SK-N-SH (cell line): ENCODE results near the gene PPP1R12A. TPM values are rescaled to one million over a fixed set of nuclear protein-coding genes. Genes with fewer than 3 reads are reported as not detected.
A peak's percentile ranks its signal among the peaks of the same experiment; 100 is the strongest.

ENCODE experiments used
- CTCF ChIA-PET: fragments of 300-600, 350-600 bp; formaldehyde crosslinking; extraction: SDS; loops from one replicate; lab custom pipeline; 2021; lab: Yijun Ruan, JAX
- POLR2A ChIA-PET: fragments of 350-600 bp; sonication (Branson Sonifier 250); formaldehyde crosslinking; extraction: SDS; loops from one replicate; lab custom pipeline; 2020; ENCODE audit warnings: antibody characterized with exemption, inconsistent platforms; lab: Yijun Ruan, JAX
- DNase-seq: peaks from one replicate; pipeline ENCODE4 v3.0.0; 2012
- H2AFZ ChIP-seq: fragments of 200-600 bp; sonication (generic); 2 replicates; pipeline ENCODE4 v1.8.1; 2016; ENCODE audit warnings: antibody characterized with exemption, mild to moderate bottlenecking, low read depth
- H3F3A ChIP-seq: fragments of 200-600 bp; sonication (generic); replicated peaks from 2 replicates; pipeline ENCODE3; 2016; ENCODE audit warnings: antibody characterized with exemption, mild to moderate bottlenecking; ENCODE audit not compliant: insufficient read depth
- H3K27ac ChIP-seq, 2 experiments: fragments of 200-500 bp in 1 of 2; fragments of 200-600 bp in 1 of 2; sonication (Bioruptor generic) in 1 of 2; sonication (generic), shearing (Covaris generic) in 1 of 2; 2 replicates each; pipeline versions ENCODE4 v1.5.1 to v1.6.1; 2014 to 2016; ENCODE audit warnings: low read depth in 2 of 2, inconsistent platforms in 1 of 2, low read length in 1 of 2, mild to moderate bottlenecking in 1 of 2, mixed read lengths in 1 of 2
- H3K27me3 ChIP-seq: fragments of 200-600 bp; sonication (generic), shearing (Covaris generic); 2 replicates; pipeline ENCODE4 v1.6.1; 2016; ENCODE audit warnings: mixed run types; ENCODE audit not compliant: insufficient read depth
- H3K36me3 ChIP-seq, 2 experiments: fragments of 200-500 bp in 1 of 2; fragments of 200-600 bp in 1 of 2; sonication (Bioruptor generic) in 1 of 2; sonication (generic) in 1 of 2; replicated peaks in 1 of 2; 2 replicates each; pipeline versions ENCODE3 to v1.5.1; 2014 to 2016; ENCODE audit warnings: low read length in 1 of 2, mild to moderate bottlenecking in 1 of 2; ENCODE audit not compliant: insufficient read depth in 2 of 2, control insufficient read depth in 1 of 2
- H3K4me1 ChIP-seq, 2 experiments: fragments of 200-500 bp in 1 of 2; fragments of 200-600 bp in 1 of 2; sonication (Bioruptor generic) in 1 of 2; sonication (generic), shearing (Covaris generic) in 1 of 2; 2 replicates each; pipeline versions ENCODE4 v1.5.1 to v1.6.1; 2014 to 2016; ENCODE audit warnings: low read depth in 1 of 2, low read length in 1 of 2, mixed run types in 1 of 2; ENCODE audit not compliant: insufficient read depth in 2 of 2, control insufficient read depth in 1 of 2
- H3K4me2 ChIP-seq: fragments of 200-600 bp; sonication (generic), shearing (Covaris generic); 2 replicates; pipeline ENCODE4 v1.6.1; 2017; ENCODE audit warnings: mixed run types
- H3K4me3 ChIP-seq, 2 experiments: fragments of 200-500 bp in 1 of 2; fragments of 200-600 bp in 1 of 2; sonication (Bioruptor generic) in 1 of 2; sonication (generic), shearing (Covaris generic) in 1 of 2; 2 replicates each; pipeline versions ENCODE4 v1.5.1 to v1.8.1; 2014 to 2016; ENCODE audit warnings: low read depth in 2 of 2, inconsistent platforms in 1 of 2, low read length in 1 of 2, mild to moderate bottlenecking in 1 of 2, mixed read lengths in 1 of 2, moderate library complexity in 1 of 2
- H3K79me2 ChIP-seq: fragments of 200-600 bp; sonication (generic); 2 replicates; pipeline ENCODE4 v1.8.1; 2017; ENCODE audit warnings: mild to moderate bottlenecking; ENCODE audit not compliant: insufficient read depth
- H3K9ac ChIP-seq: fragments of 200-600 bp; sonication (generic); 2 replicates; pipeline ENCODE4 v1.6.1; 2017; ENCODE audit warnings: mixed run types
- H3K9me2 ChIP-seq: fragments of 200-600 bp; sonication (generic); 2 replicates; pipeline ENCODE4 v1.6.1; 2017; ENCODE audit warnings: mixed run types
- H3K9me3 ChIP-seq: fragments of 200-600 bp; sonication (generic); 2 replicates; pipeline ENCODE4 v1.6.1; 2017; ENCODE audit warnings: mixed run types, mild to moderate bottlenecking, moderate library complexity
- H4K20me1 ChIP-seq: fragments of 200-600 bp; sonication (generic); 2 replicates; pipeline ENCODE4 v1.6.1; 2017; ENCODE audit warnings: mild to moderate bottlenecking, mixed run types; ENCODE audit not compliant: insufficient read depth
- CHD2 ChIP-seq: fragments of 150-350 bp; IDR thresholded peaks from 2 replicates; pipeline ENCODE4 v1.6.1; 2018; ENCODE audit warnings: low read length; ENCODE audit not compliant: partially characterized antibody
- EP300 ChIP-seq, 2 experiments: IDR thresholded peaks; 2 replicates each; pipeline versions ENCODE4 v1.4.0 to v1.6.1; 2012; ENCODE audit warnings: borderline replicate concordance in 1 of 2, low read depth in 1 of 2, low read length in 1 of 2
- FOSL2 ChIP-seq: IDR thresholded peaks from 2 replicates; pipeline ENCODE4 v1.4.0; 2012; ENCODE audit warnings: low read depth, mild to moderate bottlenecking, moderate library complexity, borderline replicate concordance
- FOXJ3 ChIP-seq: sonication (generic); formaldehyde crosslinking; IDR thresholded peaks from 2 replicates; pipeline ENCODE4 v1.5.1; 2020; ENCODE audit warnings: mild to moderate bottlenecking, missing genetic modification reagents
- GABPA ChIP-seq: IDR thresholded peaks from 2 replicates; pipeline ENCODE4 v1.4.0; 2012; ENCODE audit warnings: low read depth, mild to moderate bottlenecking
- GATA2 ChIP-seq: sonication (generic); formaldehyde crosslinking; IDR thresholded peaks from 2 replicates; pipeline ENCODE4 v1.5.0; 2020; ENCODE audit warnings: mild to moderate bottlenecking, missing genetic modification reagents
- JUND ChIP-seq: IDR thresholded peaks from 2 replicates; pipeline ENCODE4 v1.4.0; 2012
- PBX3 ChIP-seq: IDR thresholded peaks from 2 replicates; pipeline ENCODE4; 2012
- RCOR1 ChIP-seq: fragments of 150-350 bp; IDR thresholded peaks from 2 replicates; pipeline ENCODE4 v1.6.1; 2017; ENCODE audit warnings: antibody characterized with exemption, low read length
- RFX5 ChIP-seq: IDR thresholded peaks from 2 replicates; pipeline ENCODE4 v1.6.1; 2012; ENCODE audit warnings: mild to moderate bottlenecking, improper control_type of control experiment, low read length
- RXRA ChIP-seq: IDR thresholded peaks from 2 replicates; pipeline ENCODE4 v1.4.0; 2012; ENCODE audit warnings: low read depth, mild to moderate bottlenecking, borderline replicate concordance
- SIN3A ChIP-seq: IDR thresholded peaks from 2 replicates; pipeline ENCODE4 v1.6.1; 2012; ENCODE audit warnings: low read depth, mild to moderate bottlenecking, low read length, moderate library complexity, borderline replicate concordance
- TCF12 ChIP-seq: IDR thresholded peaks from 2 replicates; pipeline ENCODE4 v1.4.0; 2012
- TEAD4 ChIP-seq: IDR thresholded peaks from 2 replicates; pipeline ENCODE4 v1.4.0; 2012; ENCODE audit warnings: mild to moderate bottlenecking, borderline replicate concordance; ENCODE audit not compliant: insufficient read depth
- WGBS: methylation state at CpG from one replicate; pipeline ENCODE4 v1.1.6; 2017; ENCODE audit warnings: low lambda C conversion rate; 5-methylcytosine and 5-hydroxymethylcytosine counted together
- polyA plus RNA-seq, 3 experiments: library from polyadenylated mRNA; depleted of rRNA; stranded (reverse); fragments of >200 nt; gene quantifications; 2 replicates each; pipeline ENCODE4 v1.2.3, GENCODE V29; 2012

PPP1R12A gene
- polyA plus RNA-seq, 1 of the 3 experiments (the other 2 are of a cell fraction), result 26.0 TPM

DNA sequence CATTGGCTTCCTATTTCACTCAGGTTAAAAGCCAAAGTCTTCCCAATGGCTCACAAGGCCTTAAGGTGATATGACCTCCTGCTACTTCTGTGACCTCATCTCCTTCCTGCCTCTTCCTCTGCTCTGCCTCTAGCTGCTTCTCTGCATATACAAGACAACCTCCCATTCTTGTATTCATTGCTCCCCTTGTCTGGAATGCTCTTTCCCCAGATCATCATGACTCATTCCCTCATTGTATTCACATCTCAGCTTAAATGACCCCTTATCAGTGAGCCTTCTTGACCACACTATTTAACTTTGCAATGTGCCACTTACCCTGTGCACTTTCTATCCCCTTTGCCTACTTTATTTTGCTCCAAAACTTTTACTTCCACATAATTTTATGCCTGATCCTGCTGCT, 90.2 kb downstream of the PPP1R12A start:
- Histone ChIP-seq H3K36me3 (peaks cover 13 to 58% of the 10 kb centered on the region in 2 experiments), H3K9ac (no peak overlapping the region), H3K9me2 (no peaks in the 10 kb centered on the region), H4K20me1 (peaks cover 35% of the 10 kb centered on the region), H3K27me3 (no peaks in the 10 kb centered on the region), H2AFZ (no peak overlapping the region), H3K79me2 (peaks cover 90% of the 10 kb centered on the region), H3K9me3 (0 out of 2 replicates have a peak, but pooled peaks cover under 1% of the 10 kb centered on the region), H3K4me3 (no peak overlapping the region), H3K4me1 (peaks cover 0 to 21% of the 10 kb centered on the region in 2 experiments; a peak in 1 of 4 replicates), H3K27ac (peak overlapping the region in 1 of 2 experiments; percentile 66; a peak in 2 of 4 replicates), H3F3A (peaks cover 19% of the 10 kb centered on the region), H3K4me2 (peak overlapping the region; percentile 13; the same call in 1 of the 2 replicates)
- TF ChIP-seq TCF12, result peak; percentile 67
- peak in 1 of 2 experiments; percentile 55; a peak in 1 of 4 replicates for TF ChIP-seq EP300 (IDR thresholded peaks at IDR 0.05; ENCODE audit: borderline replicate concordance in 1 of 2, low read depth in 1 of 2, low read length in 1 of 2)
- TF ChIP-seq PBX3, result peak; percentile 61
- no peak for TF ChIP-seq FOXJ3 (CRISPR knock-in tag)
- peak; percentile 88; the same call in 1 of the 2 replicates for TF ChIP-seq FOSL2
- TF ChIP-seq GABPA, result no peak
- peak; percentile 81 for TF ChIP-seq JUND
- TF ChIP-seq TEAD4, result 0 out of 2 replicates have a peak, but pooled peaks have one; percentile 49
- TF ChIP-seq RXRA, result peak; percentile 63; the same call in 1 of the 2 replicates
- DNase-seq, result no peak
- CTCF ChIA-PET, result interaction anchor here (1.2 kb wide), 1 partner anchor 14 kb away, joined by 3 read pairs; no protein-coding TSS in a partner anchor
- POLR2A ChIA-PET, result no interaction called here

DNA sequence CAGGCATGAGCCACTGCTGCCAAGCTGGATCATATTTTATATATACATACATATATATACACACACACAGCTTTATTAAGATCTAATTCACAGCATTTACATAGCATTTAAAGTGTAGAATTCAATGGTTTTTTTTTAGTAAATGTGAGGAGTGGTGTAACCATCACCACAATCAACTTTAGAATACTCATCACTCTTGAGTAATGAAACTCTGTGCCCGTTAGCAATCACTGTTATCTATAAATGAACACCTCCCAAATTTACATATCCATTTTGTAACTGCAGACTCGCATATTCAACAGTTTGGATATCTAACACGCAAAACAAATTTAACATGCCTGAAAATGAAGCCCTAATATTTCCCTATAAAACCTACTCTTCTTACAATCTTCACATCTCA, 90.9 kb downstream of the PPP1R12A start:
- no peak overlapping the region for H3K9ac ChIP-seq
- peaks cover 0 to 17% of the 10 kb centered on the region in 2 experiments; a peak in 1 of 4 replicates for H3K4me1 ChIP-seq
- peaks cover 16 to 62% of the 10 kb centered on the region in 2 experiments for H3K36me3 ChIP-seq
- 96% methylated on average over 3 of the region's 3 CpGs for WGBS
- H3K9me2 ChIP-seq, result no peaks in the 10 kb centered on the region
- H3F3A ChIP-seq, result peaks cover 16% of the 10 kb centered on the region
- H4K20me1 ChIP-seq, result peaks cover 28% of the 10 kb centered on the region
- ChIA-PET POLR2A (no interaction called here), CTCF (no interaction called here)
- H3K27ac ChIP-seq, result peak overlapping the region in 1 of 2 experiments; percentile 66; a peak in 2 of 4 replicates
- no peak for DNase-seq
- no peak overlapping the region for H3K4me2 ChIP-seq
- H2AFZ ChIP-seq, result no peak overlapping the region
- no peaks in the 10 kb centered on the region for H3K27me3 ChIP-seq
- TF ChIP-seq FOXJ3 (CRISPR knock-in tag), result no peak
- no peak for TF ChIP-seq RCOR1
- TF ChIP-seq JUND, result no peak
- TF ChIP-seq RFX5, result no peak
- TF ChIP-seq SIN3A, result no peak
- TF ChIP-seq GATA2 (CRISPR knock-in tag), result no peak
- TF ChIP-seq CHD2, result no peak
- 0 out of 2 replicates have a peak, but pooled peaks cover 4% of the 10 kb centered on the region for H3K9me3 ChIP-seq
- peaks cover 90% of the 10 kb centered on the region for H3K79me2 ChIP-seq
- H3K4me3 ChIP-seq, result no peak overlapping the region
